ENCODE data around the gene FBXO45. TPM values are rescaled to one million over a fixed set of nuclear protein-coding genes. Genes with fewer than 3 reads are reported as not detected.

The FBXO45 gene
- total and polyA plus RNA-seq, 2 experiments from 2014 or later, result 6.8 to 12.2 TPM

- DNase-seq (ENCODE audit: low spot score), result no peak
- no peak overlapping the region for H2AFZ ChIP-seq
Measured at GRCh38 chr3:196537319-196537984, 31.0 kb upstream of the FBXO45 start.

GRCh38 chr3:196541684-196542445 is 26.6 kb upstream of the FBXO45 start:
- Histone ChIP-seq H4K20me1 (ENCODE audit: insufficient read depth, poor library complexity, severe bottlenecking) (no peaks in the 10 kb centered on the region), H3K4me2 (no peak overlapping the region), H3K4me1 (ENCODE audit: insufficient read depth) (no peaks in the 10 kb centered on the region), H3K27ac (no peak overlapping the region), H3K9me3 (ENCODE audit: low read depth) (no peaks in the 10 kb centered on the region), H3K9me2 (replicated peaks; ENCODE audit: insufficient read depth) (no peaks in the 10 kb centered on the region), H3K27me3 (no peaks in the 10 kb centered on the region), H3K4me3 (no peak overlapping the region), H3K79me2 (no peaks in the 10 kb centered on the region), H3K36me3 (replicated peaks; ENCODE audit: insufficient read depth, low read depth) (no peaks in the 10 kb centered on the region), H2AFZ (no peak overlapping the region)
- no peak for DNase-seq (ENCODE audit: low spot score)
- WGBS (ENCODE audit: low lambda C conversion rate, missing lambda C conversion rate), result 91% methylated on average over 6 of the region's 6 CpGs
- TF ChIP-seq EZH2phosphoT487 (IDR thresholded peaks at IDR 0.05; ENCODE audit: low read depth, severe bottlenecking, unreplicated experiment) (no peak), EZH2 (IDR thresholded peaks at IDR 0.05; ENCODE audit: borderline replicate concordance) (no peak)
- TF ChIP-seq, protein P1, sequence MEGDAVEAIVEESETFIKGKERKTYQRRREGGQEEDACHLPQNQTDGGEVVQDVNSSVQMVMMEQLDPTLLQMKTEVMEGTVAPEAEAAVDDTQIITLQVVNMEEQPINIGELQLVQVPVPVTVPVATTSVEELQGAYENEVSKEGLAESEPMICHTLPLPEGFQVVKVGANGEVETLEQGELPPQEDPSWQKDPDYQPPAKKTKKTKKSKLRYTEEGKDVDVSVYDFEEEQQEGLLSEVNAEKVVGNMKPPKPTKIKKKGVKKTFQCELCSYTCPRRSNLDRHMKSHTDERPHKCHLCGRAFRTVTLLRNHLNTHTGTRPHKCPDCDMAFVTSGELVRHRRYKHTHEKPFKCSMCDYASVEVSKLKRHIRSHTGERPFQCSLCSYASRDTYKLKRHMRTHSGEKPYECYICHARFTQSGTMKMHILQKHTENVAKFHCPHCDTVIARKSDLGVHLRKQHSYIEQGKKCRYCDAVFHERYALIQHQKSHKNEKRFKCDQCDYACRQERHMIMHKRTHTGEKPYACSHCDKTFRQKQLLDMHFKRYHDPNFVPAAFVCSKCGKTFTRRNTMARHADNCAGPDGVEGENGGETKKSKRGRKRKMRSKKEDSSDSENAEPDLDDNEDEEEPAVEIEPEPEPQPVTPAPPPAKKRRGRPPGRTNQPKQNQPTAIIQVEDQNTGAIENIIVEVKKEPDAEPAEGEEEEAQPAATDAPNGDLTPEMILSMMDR (IDR thresholded peaks at IDR 0.05; ENCODE audit: poor library complexity), result no peak

More at GRCh38 chr3:196537319-196537984, 31.0 kb upstream of the FBXO45 start:
- Histone ChIP-seq H3K9me2 (replicated peaks; ENCODE audit: insufficient read depth) (no peaks in the 10 kb centered on the region), H3K27ac (no peak overlapping the region), H3K4me1 (ENCODE audit: insufficient read depth) (no peaks in the 10 kb centered on the region), H4K20me1 (ENCODE audit: insufficient read depth, poor library complexity, severe bottlenecking) (no peaks in the 10 kb centered on the region), H3K27me3 (no peaks in the 10 kb centered on the region), H3K4me2 (no peak overlapping the region), H3K36me3 (replicated peaks; ENCODE audit: insufficient read depth, low read depth) (no peaks in the 10 kb centered on the region), H3K79me2 (no peaks in the 10 kb centered on the region), H3K9me3 (ENCODE audit: low read depth) (no peaks in the 10 kb centered on the region), H3K4me3 (no peak overlapping the region)
- 57% methylated on average over 18 of the region's 18 CpGs for WGBS (ENCODE audit: low lambda C conversion rate, missing lambda C conversion rate)
- no peak for TF ChIP-seq EZH2phosphoT487 (IDR thresholded peaks at IDR 0.05; ENCODE audit: low read depth, severe bottlenecking, unreplicated experiment)
- TF ChIP-seq, protein P1 (IDR thresholded peaks at IDR 0.05; ENCODE audit: poor library complexity), result peak; percentile 47

- no peak overlapping the region for H3K4me2 ChIP-seq
- no peaks in the 10 kb centered on the region for H4K20me1 ChIP-seq (ENCODE audit: insufficient read depth, poor library complexity, severe bottlenecking)
- no peak overlapping the region for H3K4me3 ChIP-seq
- 99% methylated on average over 2 of the region's 2 CpGs for WGBS (ENCODE audit: low lambda C conversion rate, missing lambda C conversion rate)
- no peak for DNase-seq (ENCODE audit: low spot score)
- no peak overlapping the region for H3K27ac ChIP-seq
- no peaks in the 10 kb centered on the region for H3K9me2 ChIP-seq (replicated peaks; ENCODE audit: insufficient read depth)
- H3K79me2 ChIP-seq, result no peaks in the 10 kb centered on the region
- no peak for TF ChIP-seq EZH2phosphoT487 (IDR thresholded peaks at IDR 0.05; ENCODE audit: low read depth, severe bottlenecking, unreplicated experiment)
- TF ChIP-seq, protein P1 (IDR thresholded peaks at IDR 0.05; ENCODE audit: poor library complexity), result no peak
- H3K4me1 ChIP-seq (ENCODE audit: insufficient read depth), result no peaks in the 10 kb centered on the region
- no peak overlapping the region for H2AFZ ChIP-seq
- no peaks in the 10 kb centered on the region for H3K27me3 ChIP-seq
- no peaks in the 10 kb centered on the region for H3K9me3 ChIP-seq (ENCODE audit: low read depth)
- no peaks in the 10 kb centered on the region for H3K36me3 ChIP-seq (replicated peaks; ENCODE audit: insufficient read depth, low read depth)
Measured at GRCh38 chr3:196544491-196544992, 23.9 kb upstream of the FBXO45 start.
